WTC11 (cell line): ENCODE data around the gene KIFC1.

Experiments
- CTCF ChIP-seq: fragments of 200-600 bp; IDR thresholded peaks from 2 replicates; pipeline ENCODE4 v1.8.0; 2022; ENCODE audit warnings: antibody characterized with exemption
- ESRRA ChIP-seq: sonication (generic); formaldehyde crosslinking; IDR thresholded peaks from 2 replicates; pipeline ENCODE4 v1.8.1; 2022; ENCODE audit warnings: mild to moderate bottlenecking, missing genetic modification reagents, borderline replicate concordance
- ETV6 ChIP-seq: sonication (generic); formaldehyde crosslinking; IDR thresholded peaks from 2 replicates; pipeline ENCODE4 v1.8.1; 2022; ENCODE audit warnings: mild to moderate bottlenecking, missing genetic modification reagents
- FOXJ3 ChIP-seq: sonication (generic); formaldehyde crosslinking; IDR thresholded peaks from 2 replicates; pipeline ENCODE4 v1.9.0; 2021; ENCODE audit warnings: missing genetic modification reagents, mild to moderate bottlenecking, borderline replicate concordance
- FOXK1 ChIP-seq: sonication (generic); formaldehyde crosslinking; IDR thresholded peaks from 2 replicates; pipeline ENCODE4 v1.8.0; 2022; ENCODE audit warnings: mild to moderate bottlenecking, moderate library complexity, missing genetic modification reagents
- GRHL2 ChIP-seq: fragments of 250-450 bp; sonication (Bioruptor Pico); IDR thresholded peaks from 2 replicates; pipeline ENCODE4 v1.8.0; 2022; ENCODE audit warnings: mild to moderate bottlenecking, moderate library complexity; ENCODE audit not compliant: insufficient replicate concordance, severe bottlenecking
- JUN ChIP-seq: sonication (generic); formaldehyde crosslinking; IDR thresholded peaks from 2 replicates; pipeline ENCODE4 v1.8.0; 2023; ENCODE audit warnings: mild to moderate bottlenecking, missing genetic modification reagents
- MAX ChIP-seq: sonication (generic); formaldehyde crosslinking; IDR thresholded peaks from 2 replicates; pipeline ENCODE4 v1.8.0; 2022; ENCODE audit warnings: mild to moderate bottlenecking, missing genetic modification reagents
- SMAD4 ChIP-seq: sonication (generic); formaldehyde crosslinking; IDR thresholded peaks from 2 replicates; pipeline ENCODE4 v1.8.0; 2022; ENCODE audit warnings: mild to moderate bottlenecking, missing genetic modification reagents
- TEAD4 ChIP-seq: sonication (generic); formaldehyde crosslinking; IDR thresholded peaks from 2 replicates; pipeline ENCODE4 v1.8.0; 2022; ENCODE audit warnings: mild to moderate bottlenecking, missing genetic modification reagents
- USF1 ChIP-seq: sonication (generic); formaldehyde crosslinking; IDR thresholded peaks from 2 replicates; pipeline ENCODE4 v1.8.0; 2022; ENCODE audit warnings: mild to moderate bottlenecking, missing genetic modification reagents
- ZMAT4 ChIP-seq: fragments of 250-450 bp; sonication (Bioruptor Pico); IDR thresholded peaks from 2 replicates; pipeline ENCODE4 v1.9.0; 2021; ENCODE audit warnings: mild to moderate bottlenecking
- ZNF281 ChIP-seq: sonication (generic); formaldehyde crosslinking; IDR thresholded peaks from 2 replicates; pipeline ENCODE4 v1.8.0; 2023; ENCODE audit warnings: mild to moderate bottlenecking, missing genetic modification reagents

GRCh38 chr6:33427585-33428223 lies 36.1 kb downstream of the KIFC1 start:
- TF ChIP-seq SMAD4 (CRISPR knock-in tag) (no peak), CTCF (no peak), TEAD4 (CRISPR knock-in tag) (no peak), FOXK1 (CRISPR knock-in tag) (no peak), FOXJ3 (CRISPR knock-in tag) (no peak), ETV6 (CRISPR knock-in tag) (no peak), ZMAT4 (no peak), USF1 (CRISPR knock-in tag) (no peak), ZNF281 (CRISPR knock-in tag) (no peak), ESRRA (CRISPR knock-in tag) (no peak), MAX (CRISPR knock-in tag) (0 out of 2 replicates have a peak, but pooled peaks have one; percentile 4), JUN (no peak), GRHL2 (CRISPR knock-in tag) (no peak)
